GM19372 (cell line): ENCODE measurements around the gene MSI2.

Source experiments
- ATAC-seq: cut with Tn5 transposase; IDR thresholded peaks from one replicate; pipeline ENCODE4 v1.9.1; 2021; ENCODE audit warnings: mild to moderate bottlenecking, low read depth, moderate library complexity; ENCODE audit not compliant: unreplicated experiment

The MSI2 gene

GRCh38 chr17:57245786-57246185 is 10.5 kb upstream of the MSI2 start:
- ATAC-seq: no peak

- ATAC-seq: no peak
These were observed 10.1 kb upstream of the MSI2 start for GRCh38 chr17:57246257-57246656.

GRCh38 chr17:57247261-57247660 is 9.1 kb upstream of the MSI2 start:
- ATAC-seq: no peak

GRCh38 chr17:57247913-57248312 is 8.4 kb upstream of the MSI2 start:
- ATAC-seq: no peak

- no peak for ATAC-seq
These were observed 6.8 kb upstream of the MSI2 start for GRCh38 chr17:57249520-57249919.

GRCh38 chr17:57251211-57251787 is 5.0 kb upstream of the MSI2 start:
- ATAC-seq: no peak

GRCh38 chr17:57253362-57254065 is 2.8 kb upstream of the MSI2 start:
- ATAC-seq: no peak

GRCh38 chr17:57255182-57255775 is 1.0 kb upstream of the MSI2 start:
- no peak for ATAC-seq

GRCh38 chr17:57256708-57257112 is 387 bp downstream of the MSI2 start:
- ATAC-seq: peak; percentile 12

GRCh38 chr17:57257195-57257894 is 1.0 kb downstream of the MSI2 start:
- ATAC-seq: no peak

- ATAC-seq: no peak
These were observed 1.9 kb downstream of the MSI2 start for GRCh38 chr17:57257895-57258851.

- ATAC-seq: no peak
These were observed 3.0 kb downstream of the MSI2 start for GRCh38 chr17:57259306-57259705.

GRCh38 chr17:57259817-57260216 is 3.5 kb downstream of the MSI2 start:
- ATAC-seq: no peak

GRCh38 chr17:57260325-57261083 is 4.2 kb downstream of the MSI2 start:
- ATAC-seq: no peak

GRCh38 chr17:57261084-57261461 is 4.8 kb downstream of the MSI2 start:
- no peak for ATAC-seq

GRCh38 chr17:57262557-57262956 is 6.2 kb downstream of the MSI2 start:
- ATAC-seq: no peak

- ATAC-seq: no peak
These were observed 7.9 kb downstream of the MSI2 start for GRCh38 chr17:57264250-57264649.

- no peak for ATAC-seq
These were observed 8.5 kb downstream of the MSI2 start for GRCh38 chr17:57264776-57265175.

GRCh38 chr17:57266902-57267311 is 10.6 kb downstream of the MSI2 start:
- ATAC-seq: no peak

GRCh38 chr17:57268181-57268580 is 11.9 kb downstream of the MSI2 start:
- no peak for ATAC-seq
